ENCODE data around the gene TRABD2A. TPM values are rescaled to one million over a fixed set of nuclear protein-coding genes. Genes with fewer than 3 reads are reported as not detected.

The TRABD2A gene
- total and polyA plus RNA-seq, 2 of the 13 experiments (the other 11 are each of a cell fraction or from before 2014, with no cell fraction given), result 0.15 TPM; not detected in 1

DNA sequence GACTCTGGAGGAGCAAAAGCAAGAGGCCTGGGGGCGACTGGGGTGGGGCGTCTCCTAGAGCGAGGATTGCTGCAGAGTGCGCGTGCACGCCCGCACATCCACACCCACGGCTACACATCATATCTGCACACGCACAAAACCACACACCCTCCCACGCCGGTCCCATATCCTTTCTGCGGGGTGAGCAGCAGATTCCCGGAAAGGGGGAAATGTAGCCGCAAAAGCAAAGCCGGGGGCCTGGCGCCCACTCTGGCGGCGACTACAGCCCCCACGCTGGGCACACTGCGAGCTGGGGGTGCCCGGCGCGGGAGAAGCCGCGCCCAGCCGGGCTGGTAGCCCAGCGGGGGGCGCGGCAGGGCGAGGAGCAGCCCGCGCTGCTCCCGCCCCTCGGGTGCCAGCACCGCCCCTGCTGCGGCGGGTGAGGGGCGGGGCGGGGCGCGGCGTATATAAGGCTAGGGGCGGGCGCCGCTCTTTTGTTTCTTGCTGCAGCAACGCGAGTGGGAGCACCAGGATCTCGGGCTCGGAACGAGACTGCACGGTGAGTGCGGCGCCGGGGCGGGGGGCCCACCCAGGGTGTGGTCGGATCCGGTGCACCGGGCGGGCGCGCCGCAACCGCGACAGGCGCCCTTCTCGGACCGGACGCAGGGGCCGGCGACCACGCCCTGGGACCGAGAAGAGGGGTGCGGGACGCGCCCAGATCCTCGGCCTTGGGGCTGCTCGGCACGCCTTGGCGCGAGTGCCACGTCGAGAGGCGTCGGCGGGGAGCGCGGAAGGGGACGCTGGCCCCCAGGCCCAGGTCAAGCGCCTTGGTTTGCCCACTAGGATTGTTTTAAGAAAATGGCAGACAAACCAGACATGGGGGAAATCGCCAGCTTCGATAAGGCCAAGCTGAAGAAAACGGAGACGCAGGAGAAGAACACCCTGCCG, 24.6 kb upstream of the TRABD2A start, which contains the start of gene TMSB10 (continued):
- TF ChIP-seq, protein P1, sequence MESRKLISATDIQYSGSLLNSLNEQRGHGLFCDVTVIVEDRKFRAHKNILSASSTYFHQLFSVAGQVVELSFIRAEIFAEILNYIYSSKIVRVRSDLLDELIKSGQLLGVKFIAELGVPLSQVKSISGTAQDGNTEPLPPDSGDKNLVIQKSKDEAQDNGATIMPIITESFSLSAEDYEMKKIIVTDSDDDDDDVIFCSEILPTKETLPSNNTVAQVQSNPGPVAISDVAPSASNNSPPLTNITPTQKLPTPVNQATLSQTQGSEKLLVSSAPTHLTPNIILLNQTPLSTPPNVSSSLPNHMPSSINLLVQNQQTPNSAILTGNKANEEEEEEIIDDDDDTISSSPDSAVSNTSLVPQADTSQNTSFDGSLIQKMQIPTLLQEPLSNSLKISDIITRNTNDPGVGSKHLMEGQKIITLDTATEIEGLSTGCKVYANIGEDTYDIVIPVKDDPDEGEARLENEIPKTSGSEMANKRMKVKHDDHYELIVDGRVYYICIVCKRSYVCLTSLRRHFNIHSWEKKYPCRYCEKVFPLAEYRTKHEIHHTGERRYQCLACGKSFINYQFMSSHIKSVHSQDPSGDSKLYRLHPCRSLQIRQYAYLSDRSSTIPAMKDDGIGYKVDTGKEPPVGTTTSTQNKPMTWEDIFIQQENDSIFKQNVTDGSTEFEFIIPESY (CRISPR knock-in tag; IDR thresholded peaks at IDR 0.05), result no peak
- TF ChIP-seq ZNF775 (CRISPR knock-in tag; IDR thresholded peaks at IDR 0.05; ENCODE audit: borderline replicate concordance) (no peak; the same call in 1 of the 2 replicates), HNRNPH1 (optimal IDR thresholded peaks at IDR 0.05; ENCODE audit: low read depth, low read length) (no peak), RAD51 (IDR thresholded peaks at IDR 0.05; ENCODE audit: borderline replicate concordance) (no peak), ZNF34 (CRISPR knock-in tag; IDR thresholded peaks at IDR 0.05; ENCODE audit: borderline replicate concordance) (no peak), XBP1 (CRISPR knock-in tag; IDR thresholded peaks at IDR 0.05) (no peak), MED13 (CRISPR knock-in tag; IDR thresholded peaks at IDR 0.05) (no peak), ZNF12 (CRISPR knock-in tag; IDR thresholded peaks at IDR 0.05) (peak; percentile 75; the same call in 1 of the 2 replicates), PHB2 (IDR thresholded peaks at IDR 0.05; ENCODE audit: partially characterized antibody) (no peak), SCMH1 (CRISPR knock-in tag; IDR thresholded peaks at IDR 0.05; ENCODE audit: borderline replicate concordance) (no peak), AGO2 (optimal IDR thresholded peaks at IDR 0.05; ENCODE audit: low read depth, low read length) (peak; percentile 83), XRCC5 (optimal IDR thresholded peaks at IDR 0.05; ENCODE audit: low read length) (no peak), NFIC (IDR thresholded peaks at IDR 0.05; ENCODE audit: low read length) (no peak), NR2F6 (IDR thresholded peaks at IDR 0.05) (no peak), NR2F6 (CRISPR knock-in tag; IDR thresholded peaks at IDR 0.05) (no peak), ZNF329 (CRISPR knock-in tag; IDR thresholded peaks at IDR 0.05; ENCODE audit: low read depth) (no peak), SMC3 (IDR thresholded peaks at IDR 0.05; ENCODE audit: low read length) (no peak), ZSCAN25 (CRISPR knock-in tag; IDR thresholded peaks at IDR 0.05) (peak; percentile 60; the same call in 1 of the 2 replicates), ZNF367 (CRISPR knock-in tag; IDR thresholded peaks at IDR 0.05; ENCODE audit: borderline replicate concordance) (peak; percentile 48; the same call in 1 of the 2 replicates), ATF7-NPFF (CRISPR knock-in tag; IDR thresholded peaks at IDR 0.05; ENCODE audit: low read depth) (peak; percentile 93), MZF1 (CRISPR knock-in tag; IDR thresholded peaks at IDR 0.05; ENCODE audit: borderline replicate concordance) (no peak)
- TF ChIP-seq, protein P2, sequence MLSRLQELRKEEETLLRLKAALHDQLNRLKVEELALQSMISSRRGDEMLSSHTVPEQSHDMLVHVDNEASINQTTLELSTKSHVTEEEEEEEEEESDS (CRISPR knock-in tag; IDR thresholded peaks at IDR 0.05; ENCODE audit: borderline replicate concordance), result no peak
- TF ChIP-seq, protein P3, sequence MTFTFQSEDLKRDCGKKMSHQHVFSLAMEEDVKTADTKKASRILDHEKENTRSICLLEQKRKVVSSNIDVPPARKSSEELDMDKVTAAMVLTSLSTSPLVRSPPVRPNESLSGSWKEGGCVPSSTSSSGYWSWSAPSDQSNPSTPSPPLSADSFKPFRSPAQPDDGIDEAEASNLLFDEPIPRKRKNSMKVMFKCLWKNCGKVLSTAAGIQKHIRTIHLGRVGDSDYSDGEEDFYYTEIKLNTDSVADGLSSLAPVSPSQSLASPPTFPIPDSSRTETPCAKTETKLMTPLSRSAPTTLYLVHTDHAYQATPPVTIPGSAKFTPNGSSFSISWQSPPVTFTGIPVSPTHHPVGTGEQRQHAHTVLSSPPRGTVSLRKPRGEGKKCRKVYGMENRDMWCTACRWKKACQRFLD (CRISPR knock-in tag; IDR thresholded peaks at IDR 0.05; ENCODE audit: borderline replicate concordance), result peak; percentile 66; the same call in 1 of the 2 replicates
- TF ChIP-seq, protein P4, sequence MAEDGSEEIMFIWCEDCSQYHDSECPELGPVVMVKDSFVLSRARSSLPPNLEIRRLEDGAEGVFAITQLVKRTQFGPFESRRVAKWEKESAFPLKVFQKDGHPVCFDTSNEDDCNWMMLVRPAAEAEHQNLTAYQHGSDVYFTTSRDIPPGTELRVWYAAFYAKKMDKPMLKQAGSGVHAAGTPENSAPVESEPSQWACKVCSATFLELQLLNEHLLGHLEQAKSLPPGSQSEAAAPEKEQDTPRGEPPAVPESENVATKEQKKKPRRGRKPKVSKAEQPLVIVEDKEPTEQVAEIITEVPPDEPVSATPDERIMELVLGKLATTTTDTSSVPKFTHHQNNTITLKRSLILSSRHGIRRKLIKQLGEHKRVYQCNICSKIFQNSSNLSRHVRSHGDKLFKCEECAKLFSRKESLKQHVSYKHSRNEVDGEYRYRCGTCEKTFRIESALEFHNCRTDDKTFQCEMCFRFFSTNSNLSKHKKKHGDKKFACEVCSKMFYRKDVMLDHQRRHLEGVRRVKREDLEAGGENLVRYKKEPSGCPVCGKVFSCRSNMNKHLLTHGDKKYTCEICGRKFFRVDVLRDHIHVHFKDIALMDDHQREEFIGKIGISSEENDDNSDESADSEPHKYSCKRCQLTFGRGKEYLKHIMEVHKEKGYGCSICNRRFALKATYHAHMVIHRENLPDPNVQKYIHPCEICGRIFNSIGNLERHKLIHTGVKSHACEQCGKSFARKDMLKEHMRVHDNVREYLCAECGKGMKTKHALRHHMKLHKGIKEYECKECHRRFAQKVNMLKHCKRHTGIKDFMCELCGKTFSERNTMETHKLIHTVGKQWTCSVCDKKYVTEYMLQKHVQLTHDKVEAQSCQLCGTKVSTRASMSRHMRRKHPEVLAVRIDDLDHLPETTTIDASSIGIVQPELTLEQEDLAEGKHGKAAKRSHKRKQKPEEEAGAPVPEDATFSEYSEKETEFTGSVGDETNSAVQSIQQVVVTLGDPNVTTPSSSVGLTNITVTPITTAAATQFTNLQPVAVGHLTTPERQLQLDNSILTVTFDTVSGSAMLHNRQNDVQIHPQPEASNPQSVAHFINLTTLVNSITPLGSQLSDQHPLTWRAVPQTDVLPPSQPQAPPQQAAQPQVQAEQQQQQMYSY (CRISPR knock-in tag; IDR thresholded peaks at IDR 0.05), result peak; percentile 50; the same call in 1 of the 2 replicates
